B cell (primary cell): ENCODE measurements around the gene RSPH6A. TPM values are rescaled to one million over a fixed set of nuclear protein-coding genes. Genes with fewer than 3 reads are reported as not detected.

Source experiments
- ATAC-seq: fragments of 200-7000 bp; cut with Tn5 transposase; one replicate; pipeline ENCODE4 v1.10.0; 2021; ENCODE audit warnings: low read depth, mild to moderate bottlenecking, moderate number of reproducible peaks, moderate library complexity
- CTCF ChIA-PET: fragments of 350-600 bp; sonication (Branson Sonifier 250); formaldehyde crosslinking; loops from one replicate; lab custom pipeline; 2021; ENCODE audit warnings: antibody characterized with exemption, inconsistent platforms; lab: Charles Lee
- POLR2A ChIA-PET: fragments of 350-600 bp; sonication (Branson Sonifier 250); formaldehyde crosslinking; loops from one replicate; lab custom pipeline; 2021; ENCODE audit warnings: antibody characterized with exemption; lab: Charles Lee
- DNase-seq: peaks from one replicate; pipeline ENCODE4 v3.0.0; 2013
- H2AFZ ChIP-seq: 2 replicates; pipeline ENCODE4 v1.6.1; 2012; ENCODE audit warnings: mild to moderate bottlenecking, low read depth, low read length; ENCODE audit not compliant: insufficient read depth, poor library complexity, severe bottlenecking
- H3K27ac ChIP-seq, 2 donors: 1 replicate in 1 of 2; 2 replicates in 1 of 2; pipeline ENCODE4 v1.5.1; 2012 to 2013; ENCODE audit warnings: low read length in 2 of 2, mild to moderate bottlenecking in 2 of 2, moderate library complexity in 1 of 2
- H3K27me3 ChIP-seq, 4 experiments: fragments of 200-600 bp in 1 of 4; sonication (generic) in 1 of 4; replicated peaks in 1 of 4; 1 replicate in 2 of 4; 2 replicates in 2 of 4; pipeline versions ENCODE4 v1.6.1 to v1.7.0; 2013 to 2016; ENCODE audit warnings: low read length in 3 of 4, mild to moderate bottlenecking in 2 of 4, mixed read lengths in 1 of 4, moderate library complexity in 1 of 4; ENCODE audit not compliant: insufficient read depth in 4 of 4, control insufficient read depth in 3 of 4; ENCODE audit errors: control extremely low read depth in 1 of 4
- H3K36me3 ChIP-seq, 2 experiments: replicated peaks in 1 of 2; 1 replicate in 1 of 2; 2 replicates in 1 of 2; pipeline versions ENCODE4 v1.6.1 to v1.7.1; 2013; ENCODE audit warnings: low read length in 1 of 2; ENCODE audit not compliant: insufficient read depth in 2 of 2, control insufficient read depth in 1 of 2; ENCODE audit errors: control extremely low read depth in 1 of 2, extremely low read depth in 1 of 2
- H3K4me1 ChIP-seq, 2 donors: fragments of 200-600 bp in 1 of 2; sonication (generic) in 1 of 2; 1 replicate in 1 of 2; 2 replicates in 1 of 2; pipeline versions ENCODE4 v1.5.1 to v1.6.1; 2013 to 2017; ENCODE audit warnings: low read length in 2 of 2; ENCODE audit not compliant: control insufficient read depth in 2 of 2, insufficient read depth in 2 of 2
- H3K4me2 ChIP-seq: replicated peaks from 2 replicates; pipeline ENCODE3; 2012; ENCODE audit warnings: mild to moderate bottlenecking, low read depth, low read length; ENCODE audit not compliant: poor library complexity, severe bottlenecking
- H3K4me3 ChIP-seq, 5 experiments: fragments of 200-600 bp in 1 of 5; sonication (generic) in 1 of 5; 1 replicate in 3 of 5; 2 replicates in 2 of 5; pipeline versions ENCODE4 v1.5.1 to v1.7.0; 2011 to 2016; ENCODE audit warnings: low read length in 4 of 5, mild to moderate bottlenecking in 4 of 5, low read depth in 2 of 5, control low read depth in 1 of 5, moderate library complexity in 1 of 5; ENCODE audit not compliant: insufficient read depth in 1 of 5; ENCODE audit errors: control extremely low read depth in 1 of 5, extremely low read depth in 1 of 5
- H3K79me2 ChIP-seq: fragments of 200-600 bp; sonication (generic); one replicate; pipeline ENCODE4 v1.6.0; 2016; ENCODE audit warnings: low read length; ENCODE audit not compliant: control insufficient read depth, insufficient read depth
- H3K9ac ChIP-seq: fragments of 200-600 bp; sonication (generic); 2 replicates; pipeline ENCODE4 v1.6.1; 2017; ENCODE audit warnings: mild to moderate bottlenecking, low read length, moderate library complexity
- H3K9me3 ChIP-seq, 3 donors: one replicate each; pipeline versions ENCODE4 v1.6.1 to v1.7.1; 2013; ENCODE audit warnings: low read length in 2 of 3; ENCODE audit not compliant: control insufficient read depth in 2 of 3, insufficient read depth in 1 of 3; ENCODE audit errors: control extremely low read depth in 1 of 3
- H4K20me1 ChIP-seq: 2 replicates; pipeline ENCODE4 v1.6.0; 2012; ENCODE audit warnings: mild to moderate bottlenecking, low read length; ENCODE audit not compliant: insufficient read depth, control insufficient read depth, poor library complexity, severe bottlenecking
- H3K27ac Mint-ChIP-seq: one replicate; pipeline ENCODE4 v1.8.0; 2021; ENCODE audit warnings: mixed read lengths
- H3K27me3 Mint-ChIP-seq: one replicate; pipeline ENCODE4 v1.8.0; 2021; ENCODE audit warnings: mixed read lengths
- H3K4me1 Mint-ChIP-seq: one replicate; pipeline ENCODE4 v1.8.0; 2021; ENCODE audit warnings: mixed read lengths
- H3K4me3 Mint-ChIP-seq: one replicate; pipeline ENCODE4 v1.8.0; 2021; ENCODE audit warnings: mixed read lengths
- H3K9me3 Mint-ChIP-seq: one replicate; pipeline ENCODE4 v1.8.0; 2022; ENCODE audit warnings: mixed read lengths; ENCODE audit not compliant: insufficient read depth
- CTCF ChIP-seq: fragments of 200-600 bp; IDR thresholded peaks from one replicate; pipeline ENCODE4 v1.8.0; 2022; ENCODE audit warnings: antibody characterized with exemption, mild to moderate bottlenecking
- EZH2 ChIP-seq: IDR thresholded peaks from 2 replicates; pipeline ENCODE4 v1.6.1; 2012; ENCODE audit warnings: borderline replicate concordance, low read depth, mild to moderate bottlenecking, moderate library complexity, low read length; ENCODE audit not compliant: insufficient read depth, poor library complexity, severe bottlenecking
- WGBS: methylation state at CpG from one replicate; pipeline ENCODE4 v1.1.5; 2013; ENCODE audit warnings: missing lambda C conversion rate; ENCODE audit not compliant: insufficient coverage; 5-methylcytosine and 5-hydroxymethylcytosine counted together
- intact Hi-C: fragments of 100-400 bp; cut with micrococcal nuclease; formaldehyde crosslinking; loops from one replicate; pipeline ENCODE4 v1.10.0; 2022
- polyA plus RNA-seq: library from polyadenylated mRNA; depleted of rRNA; stranded (reverse); fragments of >200 nt; gene quantifications from 2 replicates; pipeline ENCODE4 v1.2.3, GENCODE V29; 2012
- total RNA-seq, 2 donors: library from RNA; stranded (reverse); fragments of 120-200 nt in 1 of 2; gene quantifications; 1 replicate in 1 of 2; 2 replicates in 1 of 2; pipeline versions ENCODE4 v1.2.3 to v1.2.4, GENCODE V29; 2013 to 2022

Gene RSPH6A
- total and polyA plus RNA-seq, 2 donors (not counting 1 experiment from before 2014, with no cell fraction given), result 0.03 to 0.62 TPM

- Histone ChIP-seq H3K27me3 (peaks cover 0 to 23% (median 2%) of the 10 kb centered on the region in 4 experiments), H4K20me1 (peaks cover 78% of the 10 kb centered on the region), H3K9ac (no peak overlapping the region), H3K36me3 (peaks cover 0 to 14% of the 10 kb centered on the region in 2 experiments), H2AFZ (no peak overlapping the region), H3K4me3 (no peak overlapping the region), H3K4me2 (peak overlapping the region; percentile 92), H3K27ac (no peak overlapping the region), H3K9me3 (peaks cover 0 to 4% (median 0%) of the 10 kb centered on the region in 3 donors), H3K4me1 (peaks cover 17 to 22% of the 10 kb centered on the region in 2 donors), H3K79me2 (no peaks in the 10 kb centered on the region)
- CTCF ChIA-PET, result interaction anchor here (1.8 kb wide), 1 partner anchor 36 kb away, joined by 5 read pairs; no protein-coding TSS in a partner anchor
- 58% methylated on average over 4 of the region's 13 CpGs for WGBS
- intact Hi-C loops, result no loop called here
- ATAC-seq, result no peak
- H3K9me3 Mint-ChIP-seq, result no peaks in the 10 kb centered on the region
- no peak for DNase-seq
- H3K27ac Mint-ChIP-seq, result no peak overlapping the region
- H3K4me1 Mint-ChIP-seq, result peaks cover 19% of the 10 kb centered on the region
- POLR2A ChIA-PET, result interaction anchor here (0.6 to 0.7 kb wide), 2 partner anchors 11 to 16 kb away, joined by 3 to 8 read pairs; partner anchors contain the start of gene SIX5
- TF ChIP-seq EZH2, result no peak
- no peak for TF ChIP-seq CTCF
- peaks cover 10% of the 10 kb centered on the region for H3K27me3 Mint-ChIP-seq
- no peak overlapping the region for H3K4me3 Mint-ChIP-seq
These were observed 34.5 kb downstream of the RSPH6A start for GRCh38 chr19:45780448-45781213.

DNA sequence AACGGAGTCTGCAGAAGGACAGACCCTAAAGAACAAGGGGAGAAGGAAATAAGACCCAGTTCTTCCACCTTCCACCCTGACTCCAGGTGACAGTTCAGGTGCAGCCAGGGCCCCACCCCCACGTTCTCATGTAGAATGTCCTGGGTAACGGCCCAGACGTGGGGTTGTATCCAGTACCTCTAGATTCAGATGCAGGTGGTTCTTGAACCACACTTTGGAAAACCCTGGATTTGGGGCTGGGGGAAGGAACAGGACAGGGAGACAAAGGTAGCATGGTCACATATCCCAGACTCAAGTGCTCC is 35.0 kb downstream of the RSPH6A start:
- ATAC-seq, result no peak
- H3K4me1 Mint-ChIP-seq, result peaks cover 19% of the 10 kb centered on the region
- peaks cover 10% of the 10 kb centered on the region for H3K27me3 Mint-ChIP-seq
- Histone ChIP-seq H4K20me1 (peaks cover 74% of the 10 kb centered on the region), H3K4me2 (peak overlapping the region; percentile 92), H3K9ac (no peak overlapping the region), H2AFZ (no peak overlapping the region), H3K4me3 (no peak overlapping the region), H3K9me3 (peaks cover 0 to 4% (median 0%) of the 10 kb centered on the region in 3 donors), H3K79me2 (no peaks in the 10 kb centered on the region), H3K36me3 (peaks cover 0 to 12% of the 10 kb centered on the region in 2 experiments), H3K27ac (no peak overlapping the region), H3K4me1 (peaks cover 17 to 22% of the 10 kb centered on the region in 2 donors), H3K27me3 (peaks cover 0 to 23% (median 2%) of the 10 kb centered on the region in 4 experiments)
- ChIA-PET CTCF (interaction anchor here (1.5 to 1.8 kb wide), 3 partner anchors 11 to 87 kb away, joined by 5 to 13 read pairs (median 6); partner anchors contain the start of genes DMWD and QPCTL), POLR2A (no interaction called here)
- no peaks in the 10 kb centered on the region for H3K9me3 Mint-ChIP-seq
- WGBS, result 20% methylated on average over 3 of the region's 4 CpGs
- H3K27ac Mint-ChIP-seq, result no peak overlapping the region
- DNase-seq, result no peak
- TF ChIP-seq EZH2, result no peak
- no peak for TF ChIP-seq CTCF
- peak overlapping the region; percentile 87 for H3K4me3 Mint-ChIP-seq
- intact Hi-C loops, result no loop called here
